DLD1 (cell line): ENCODE results near the gene OR9Q1.

Source experiments
- in situ Hi-C: cut with HindIII; loops from 2 replicates; pipeline ENCODE4 v1.10.0; 2017; ENCODE audit warnings: low sequenced_read_pairs

OR9Q1 gene

DNA sequence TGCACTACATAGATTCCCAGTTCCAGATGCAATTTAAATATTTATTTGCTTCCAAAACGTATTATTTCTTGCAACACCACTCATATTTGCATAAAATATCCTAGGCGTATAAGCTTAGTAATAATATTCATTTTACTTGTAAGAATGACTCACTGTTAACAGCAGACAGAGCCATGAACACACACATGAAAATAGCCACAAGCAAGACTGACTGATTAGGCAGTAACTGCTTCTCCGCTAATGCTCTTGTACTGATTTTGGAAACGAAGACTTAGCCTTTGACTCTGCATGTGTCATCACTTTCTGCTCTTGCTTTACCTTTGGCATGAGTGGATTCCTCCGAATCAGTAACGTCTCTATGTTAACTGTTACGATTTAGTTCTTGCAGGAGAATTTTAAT, 199.0 kb downstream of the OR9Q1 start:
- in situ Hi-C loops: no loop called here

DNA sequence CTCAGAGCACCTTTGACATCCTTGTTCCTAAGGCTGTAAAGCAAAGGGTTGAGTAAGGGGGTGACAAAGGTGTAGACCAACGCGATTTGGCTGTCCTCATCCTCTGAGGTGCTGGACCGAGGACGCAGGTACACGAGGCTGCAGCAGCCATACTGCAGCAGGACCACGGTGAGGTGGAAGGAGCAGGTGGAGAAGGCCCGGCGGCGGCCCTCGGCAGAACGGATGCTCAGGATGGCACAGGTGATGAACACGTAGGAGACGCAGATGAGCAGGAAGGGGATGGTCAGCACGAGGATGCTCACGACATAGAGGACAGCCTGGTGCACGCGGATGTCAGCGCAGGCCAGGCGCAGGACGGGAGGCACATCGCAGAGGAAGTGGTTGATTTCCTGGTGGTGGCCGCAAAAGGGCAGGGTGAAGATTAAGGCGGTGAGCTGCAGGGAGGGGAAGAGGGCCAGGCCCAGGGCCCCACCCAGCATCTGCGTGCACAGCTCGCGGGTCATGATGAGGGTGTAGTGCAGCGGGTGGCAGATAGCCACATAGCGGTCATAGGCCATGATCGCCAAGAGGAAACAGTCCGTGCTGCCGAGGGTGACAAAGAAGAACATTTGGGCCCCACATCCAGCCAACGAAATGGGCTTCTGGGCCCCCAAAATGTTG, 204.4 kb downstream of the OR9Q1 start:
- in situ Hi-C loops: no loop called here
